GM12878 (cell line): Measurements from ENCODE around the gene CCNL2. TPM values are rescaled to one million over a fixed set of nuclear protein-coding genes. Genes with fewer than 3 reads are reported as not detected.

Experiments
- ATAC-seq: fragments of 200-7000 bp; cut with Tn5 transposase; 3 replicates; pipeline ENCODE4 v1.9.1; 2020; ENCODE audit warnings: mild to moderate bottlenecking, moderate library complexity
- BruUV-seq: library from RNA; stranded (reverse); fragments of 400-500 nt; replicated peaks from 2 replicates; lab custom pipeline; 2021; lab: Mats Ljungman, UMichigan
- CTCF ChIA-PET: fragments of 300-600 bp; sonication (Branson Sonifier 250); formaldehyde crosslinking; extraction: SDS; loops from one replicate; lab custom pipeline; 2021; ENCODE audit warnings: inconsistent platforms; lab: Yijun Ruan, JAX
- POLR2A ChIA-PET: fragments of 350-600 bp; formaldehyde crosslinking; extraction: SDS; loops from one replicate; lab custom pipeline; 2021; ENCODE audit warnings: inconsistent platforms; lab: Charles Lee
- RAD21 ChIA-PET: fragments of 300-600 bp; sonication (Branson Sonifier 250); formaldehyde crosslinking; loops from one replicate; lab custom pipeline; 2023; ENCODE audit warnings: antibody characterized with exemption; ENCODE audit not compliant: unreplicated experiment; lab: Charles Lee
- SMC1A ChIA-PET: fragments of 300-600 bp; sonication (Branson Sonifier 250); formaldehyde crosslinking; loops from one replicate; lab custom pipeline; 2023; ENCODE audit not compliant: unreplicated experiment, uncharacterized antibody; lab: Charles Lee
- DNase-seq: peaks from one replicate; pipeline ENCODE4 v3.0.0-alpha.2; 2011; ENCODE audit warnings: low read depth, low spot score
- FAIRE-seq: peaks from 3 replicates; lab custom pipeline; 2011; peaks lifted over from hg19 to GRCh38; lab: Jason Lieb, UNC
- H2AFZ ChIP-seq: 2 replicates; pipeline ENCODE4 v1.6.0; 2011; ENCODE audit warnings: low read depth, low read length, control low read depth; ENCODE audit not compliant: control insufficient read depth
- H3K27ac ChIP-seq: 2 replicates; pipeline ENCODE4 v1.5.1; 2011; ENCODE audit warnings: control low read depth; ENCODE audit not compliant: control insufficient read depth, insufficient read depth
- H3K27me3 ChIP-seq, 2 experiments: replicated peaks in 1 of 2; 2 replicates each; pipeline versions ENCODE4 v1.6.0 to v1.6.1; 2011; ENCODE audit warnings: low read length in 1 of 2; ENCODE audit not compliant: control insufficient read depth in 2 of 2, insufficient read depth in 2 of 2
- H3K36me3 ChIP-seq, 2 experiments: 2 replicates each; pipeline ENCODE4 v1.5.1; 2011; ENCODE audit warnings: low read length in 1 of 2; ENCODE audit not compliant: control insufficient read depth in 2 of 2, insufficient read depth in 2 of 2
- H3K4me1 ChIP-seq: 2 replicates; pipeline ENCODE4 v1.6.1; 2011; ENCODE audit warnings: mild to moderate bottlenecking, low read length, moderate library complexity, mixed read lengths; ENCODE audit not compliant: control insufficient read depth, insufficient read depth
- H3K4me2 ChIP-seq: 2 replicates; pipeline ENCODE4 v1.6.0; 2011; ENCODE audit warnings: control low read depth; ENCODE audit not compliant: control insufficient read depth, insufficient read depth
- H3K4me3 ChIP-seq: fragments of 200-600 bp; sonication (generic); 2 replicates; pipeline ENCODE4 v1.5.1; 2016
- H3K79me2 ChIP-seq: 2 replicates; pipeline ENCODE4 v1.6.0; 2011; ENCODE audit warnings: low read length; ENCODE audit not compliant: control insufficient read depth, insufficient read depth
- H3K9ac ChIP-seq: 2 replicates; pipeline ENCODE4 v1.8.0; 2011; ENCODE audit warnings: low read length, control low read depth, mixed read lengths; ENCODE audit not compliant: control insufficient read depth, insufficient read depth
- H3K9me3 ChIP-seq: replicated peaks from 3 replicates; pipeline ENCODE4 v1.5.1; 2011; ENCODE audit warnings: mild to moderate bottlenecking, low read length; ENCODE audit not compliant: control insufficient read depth, insufficient read depth
- H4K20me1 ChIP-seq: 2 replicates; pipeline ENCODE4 v1.6.0; 2011; ENCODE audit not compliant: control insufficient read depth, insufficient read depth
- CHD4 ChIP-seq: fragments of 200-600 bp; sonication (generic); IDR thresholded peaks from 2 replicates; pipeline ENCODE4 v1.6.1; 2016; ENCODE audit warnings: mild to moderate bottlenecking
- HDAC2 ChIP-seq: fragments of 200-600 bp; sonication (generic); IDR thresholded peaks from 2 replicates; pipeline ENCODE4 v1.6.1; 2017
- MYC ChIP-seq: IDR thresholded peaks from 2 replicates; pipeline ENCODE4 v1.6.1; 2011; ENCODE audit warnings: mild to moderate bottlenecking, low read length, moderate library complexity, inconsistent platforms; ENCODE audit not compliant: insufficient read depth, insufficient replicate concordance, insufficient read length, severe bottlenecking
- ZBTB4 ChIP-seq: fragments of 450-650 bp; formaldehyde crosslinking; IDR thresholded peaks from 2 replicates; pipeline ENCODE4 v1.4.0; 2022; ENCODE audit warnings: mild to moderate bottlenecking, moderate library complexity
- WGBS: methylation state at CpG from one replicate; pipeline ENCODE4 v1.1.6; 2016; ENCODE audit warnings: low lambda C conversion rate; ENCODE audit not compliant: insufficient replicate concordance, insufficient coverage; ENCODE audit errors: missing lambda C conversion rate; 5-methylcytosine and 5-hydroxymethylcytosine counted together
- in situ Hi-C: fragments of 300-500 bp; cut with MboI; formaldehyde crosslinking; loops from 9 replicates; pipeline ENCODE4 v1.14.3; 2018; ENCODE audit warnings: mixed read lengths
- intact Hi-C: fragments of 100-400 bp; cut with micrococcal nuclease; formaldehyde crosslinking; loops from one replicate; pipeline ENCODE4 v1.14.2; 2022; ENCODE audit not compliant: unreplicated experiment
- polyA plus RNA-seq, 11 experiments: library from polyadenylated mRNA; depleted of rRNA in 4 of 11; unstranded in 6 of 11; stranded (reverse) in 5 of 11; fragments of >200 nt; fragmentation: Nextera tagmentation in 4 of 11; fragmentation: Illumina TruSeq in 1 of 11; extraction: Ambion mirVana in 4 of 11; extraction: Trizol in 1 of 11; gene quantifications; 1 replicate in 1 of 11; 2 replicates in 10 of 11; pipeline versions ENCODE4 v1.2.1 to v1.2.3, GENCODE V29; 2011 to 2016; ENCODE audit warnings: inconsistent platforms in 2 of 11, missing spikeins in 2 of 11, low read depth in 1 of 11
- total RNA-seq, 4 experiments: library from RNA; depleted of rRNA in 3 of 4; stranded (reverse); fragments of >200 nt in 3 of 4; fragmentation: Illumina TruSeq in 1 of 4; extraction: Trizol in 1 of 4; gene quantifications; 2 replicates each; pipeline versions ENCODE4 v1.2.1 to v1.2.3, GENCODE V29; 2013 to 2021
- TF ChIP-seq, protein P1 (sequence below): IDR thresholded peaks from 2 replicates; pipeline ENCODE4 v1.6.1; 2011; ENCODE audit warnings: borderline replicate concordance, low read depth, mild to moderate bottlenecking, moderate library complexity, low read length; ENCODE audit not compliant: insufficient read depth, poor library complexity, severe bottlenecking
- TF ChIP-seq, protein P2 (sequence below): IDR thresholded peaks from 2 replicates; pipeline ENCODE4 v1.6.1; 2011; ENCODE audit warnings: mild to moderate bottlenecking, low read depth, low read length, moderate library complexity; ENCODE audit not compliant: insufficient replicate concordance

CCNL2 gene
- total and polyA plus RNA-seq, 10 of the 15 experiments (the other 5 are each of a cell fraction or from before 2014, with no cell fraction given), result 2.1 to 143 (median 101) TPM

DNA sequence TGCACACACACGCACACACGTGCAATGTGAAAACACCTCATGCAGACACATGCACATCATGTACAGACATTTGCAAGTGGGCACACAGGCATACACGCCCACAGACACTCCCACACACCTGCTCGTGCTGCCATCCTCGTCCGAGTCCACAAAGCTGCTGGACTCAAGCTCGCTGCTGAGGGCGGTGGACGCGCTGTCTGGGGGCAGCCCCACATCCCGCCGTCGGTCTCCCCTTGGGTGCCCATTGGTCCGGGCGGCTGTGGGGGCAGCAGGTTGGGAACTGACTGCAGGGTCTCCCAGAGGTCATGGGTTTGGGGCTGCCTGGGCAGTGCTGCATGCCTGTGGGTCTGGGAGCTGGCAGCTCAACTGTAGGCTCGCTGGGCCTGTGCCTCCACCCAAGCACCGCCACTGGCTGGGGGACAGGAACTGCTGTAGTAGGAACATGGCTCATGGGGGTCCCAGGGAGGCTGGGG is 57.5 kb downstream of the CCNL2 start:
- WGBS, result 82% methylated on average over 17 of the region's 17 CpGs
- intact Hi-C loops, result no loop called here
- FAIRE-seq, result no peak
- no peak overlapping the region for H2AFZ ChIP-seq
- ChIA-PET RAD21 (no interaction called here), SMC1A (no interaction called here), POLR2A (no interaction called here), CTCF (no interaction called here)
- no peak for ATAC-seq
- H3K4me2 ChIP-seq, result no peak overlapping the region
- no TSS peak for BruUV-seq
- no peaks in the 10 kb centered on the region for H3K27me3 ChIP-seq
- no peak for DNase-seq
- H3K36me3 ChIP-seq, result peaks cover 0 to 5% of the 10 kb centered on the region in 2 experiments
- in situ Hi-C loops, result no loop called here
- H3K9ac ChIP-seq, result no peak overlapping the region
- H3K4me3 ChIP-seq, result no peak overlapping the region
- H3K79me2 ChIP-seq, result no peaks in the 10 kb centered on the region; the same call in none of the 2 replicates
- H3K9me3 ChIP-seq, result no peaks in the 10 kb centered on the region
- H4K20me1 ChIP-seq, result no peaks in the 10 kb centered on the region
- TF ChIP-seq ZBTB4 (no peak), HDAC2 (no peak), MYC (no peak), CHD4 (no peak)
- TF ChIP-seq, protein P1, sequence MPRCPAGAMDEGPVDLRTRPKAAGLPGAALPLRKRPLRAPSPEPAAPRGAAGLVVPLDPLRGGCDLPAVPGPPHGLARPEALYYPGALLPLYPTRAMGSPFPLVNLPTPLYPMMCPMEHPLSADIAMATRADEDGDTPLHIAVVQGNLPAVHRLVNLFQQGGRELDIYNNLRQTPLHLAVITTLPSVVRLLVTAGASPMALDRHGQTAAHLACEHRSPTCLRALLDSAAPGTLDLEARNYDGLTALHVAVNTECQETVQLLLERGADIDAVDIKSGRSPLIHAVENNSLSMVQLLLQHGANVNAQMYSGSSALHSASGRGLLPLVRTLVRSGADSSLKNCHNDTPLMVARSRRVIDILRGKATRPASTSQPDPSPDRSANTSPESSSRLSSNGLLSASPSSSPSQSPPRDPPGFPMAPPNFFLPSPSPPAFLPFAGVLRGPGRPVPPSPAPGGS, result peak; percentile 95
- TF ChIP-seq, protein P2, sequence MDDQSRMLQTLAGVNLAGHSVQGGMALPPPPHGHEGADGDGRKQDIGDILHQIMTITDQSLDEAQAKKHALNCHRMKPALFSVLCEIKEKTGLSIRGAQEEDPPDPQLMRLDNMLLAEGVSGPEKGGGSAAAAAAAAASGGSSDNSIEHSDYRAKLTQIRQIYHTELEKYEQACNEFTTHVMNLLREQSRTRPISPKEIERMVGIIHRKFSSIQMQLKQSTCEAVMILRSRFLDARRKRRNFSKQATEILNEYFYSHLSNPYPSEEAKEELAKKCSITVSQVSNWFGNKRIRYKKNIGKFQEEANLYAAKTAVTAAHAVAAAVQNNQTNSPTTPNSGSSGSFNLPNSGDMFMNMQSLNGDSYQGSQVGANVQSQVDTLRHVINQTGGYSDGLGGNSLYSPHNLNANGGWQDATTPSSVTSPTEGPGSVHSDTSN, result peak; percentile 10
- no peak overlapping the region for H3K27ac ChIP-seq
- H3K4me1 ChIP-seq, result no peaks in the 10 kb centered on the region
